GM20000 (cell line): ENCODE data around the gene PACS1.

ENCODE experiments used
- DNase-seq: peaks from one replicate; pipeline ENCODE4 v3.0.0; 2012; ENCODE audit warnings: low spot score
- TF ChIP-seq, protein P1 (sequence below): IDR thresholded peaks from 2 replicates; pipeline ENCODE4 v1.5.1; 2012; ENCODE audit warnings: mild to moderate bottlenecking, control low read depth; ENCODE audit errors: extremely low read depth, missing control alignments

Gene PACS1

DNA sequence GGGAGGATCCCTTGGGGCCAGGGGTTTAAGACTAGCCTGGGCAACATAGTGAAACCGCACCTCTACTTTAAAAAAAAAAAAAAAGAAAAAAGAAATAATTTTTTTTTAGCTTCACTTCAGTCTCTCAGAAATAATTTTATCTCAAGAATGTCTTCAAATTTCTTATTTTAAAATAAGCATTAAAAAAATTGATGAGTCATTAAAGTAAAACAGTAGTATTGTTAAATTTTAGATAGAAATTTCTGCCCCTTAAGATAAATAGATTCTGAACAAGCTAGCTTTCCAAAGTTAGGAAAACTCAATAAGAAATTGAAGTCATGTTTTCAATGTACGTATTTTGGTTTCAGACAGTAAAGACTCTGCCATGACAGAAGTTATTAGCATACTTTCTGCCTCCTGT, 7.7 kb upstream of the PACS1 start:
- TF ChIP-seq, protein P1, sequence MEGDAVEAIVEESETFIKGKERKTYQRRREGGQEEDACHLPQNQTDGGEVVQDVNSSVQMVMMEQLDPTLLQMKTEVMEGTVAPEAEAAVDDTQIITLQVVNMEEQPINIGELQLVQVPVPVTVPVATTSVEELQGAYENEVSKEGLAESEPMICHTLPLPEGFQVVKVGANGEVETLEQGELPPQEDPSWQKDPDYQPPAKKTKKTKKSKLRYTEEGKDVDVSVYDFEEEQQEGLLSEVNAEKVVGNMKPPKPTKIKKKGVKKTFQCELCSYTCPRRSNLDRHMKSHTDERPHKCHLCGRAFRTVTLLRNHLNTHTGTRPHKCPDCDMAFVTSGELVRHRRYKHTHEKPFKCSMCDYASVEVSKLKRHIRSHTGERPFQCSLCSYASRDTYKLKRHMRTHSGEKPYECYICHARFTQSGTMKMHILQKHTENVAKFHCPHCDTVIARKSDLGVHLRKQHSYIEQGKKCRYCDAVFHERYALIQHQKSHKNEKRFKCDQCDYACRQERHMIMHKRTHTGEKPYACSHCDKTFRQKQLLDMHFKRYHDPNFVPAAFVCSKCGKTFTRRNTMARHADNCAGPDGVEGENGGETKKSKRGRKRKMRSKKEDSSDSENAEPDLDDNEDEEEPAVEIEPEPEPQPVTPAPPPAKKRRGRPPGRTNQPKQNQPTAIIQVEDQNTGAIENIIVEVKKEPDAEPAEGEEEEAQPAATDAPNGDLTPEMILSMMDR = no peak
- DNase-seq = no peak

DNA sequence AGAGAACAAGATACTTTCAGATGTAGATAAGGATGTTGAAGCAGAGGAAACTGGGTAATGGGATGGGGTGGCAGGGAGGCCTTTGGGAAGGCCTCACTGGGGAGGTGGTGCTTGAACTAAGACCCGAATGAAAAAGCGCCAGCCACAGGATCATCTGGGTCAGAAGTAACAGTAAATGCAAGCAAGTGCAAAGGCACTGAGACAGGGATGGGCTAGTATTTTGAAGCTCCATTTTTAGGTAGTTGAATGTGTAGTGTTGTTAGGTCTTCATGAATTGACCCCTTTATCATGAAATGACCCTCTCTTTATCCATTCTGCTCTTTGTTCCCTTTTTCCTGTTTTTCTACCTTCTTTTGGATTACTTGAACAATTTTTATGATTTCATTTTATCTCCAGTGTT, 6.2 kb upstream of the PACS1 start:
- TF ChIP-seq, protein P1 = no peak
- DNase-seq = no peak

DNA sequence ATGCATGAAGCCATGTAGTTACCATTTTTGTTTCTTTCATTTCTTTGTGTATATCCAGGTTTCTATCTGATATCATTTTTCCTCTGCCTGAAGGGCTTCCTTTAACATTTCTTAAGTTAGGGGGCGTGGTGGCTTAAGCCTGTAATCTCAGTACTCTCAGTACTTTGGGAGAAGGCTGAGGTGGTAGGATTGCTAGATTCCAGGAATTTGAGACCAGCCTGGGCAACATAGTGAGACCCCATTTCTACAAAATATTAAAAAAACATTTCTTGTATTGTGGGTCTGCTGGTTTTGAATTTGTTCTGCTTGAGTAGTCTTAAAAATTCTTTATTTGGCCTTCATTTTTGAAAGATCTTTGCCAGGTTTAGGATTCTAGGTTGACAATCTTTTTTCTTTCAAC, 5.5 kb upstream of the PACS1 start:
- TF ChIP-seq, protein P1 = no peak
- DNase-seq = no peak

DNA sequence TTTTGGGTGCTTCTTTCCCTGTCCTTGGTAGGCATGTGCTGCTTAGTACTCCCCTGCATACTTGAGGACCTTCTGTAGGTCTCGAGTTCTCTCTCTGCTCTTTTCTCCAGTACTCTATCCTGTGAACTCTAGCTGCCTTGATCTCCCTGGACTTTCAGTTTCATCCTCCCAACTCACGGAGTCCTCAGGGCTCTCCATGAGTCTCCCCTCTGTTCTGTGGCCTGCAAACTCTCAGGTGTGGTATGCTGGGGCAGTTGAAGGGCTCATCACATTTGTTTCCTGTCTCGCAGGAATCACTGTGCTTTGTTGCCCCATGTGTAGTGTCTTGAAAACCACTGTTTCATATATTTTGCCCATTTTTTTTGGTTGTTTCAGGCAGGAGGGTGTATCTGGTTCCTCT, 3.3 kb upstream of the PACS1 start:
- TF ChIP-seq, protein P1 = no peak
- DNase-seq = no peak

DNA sequence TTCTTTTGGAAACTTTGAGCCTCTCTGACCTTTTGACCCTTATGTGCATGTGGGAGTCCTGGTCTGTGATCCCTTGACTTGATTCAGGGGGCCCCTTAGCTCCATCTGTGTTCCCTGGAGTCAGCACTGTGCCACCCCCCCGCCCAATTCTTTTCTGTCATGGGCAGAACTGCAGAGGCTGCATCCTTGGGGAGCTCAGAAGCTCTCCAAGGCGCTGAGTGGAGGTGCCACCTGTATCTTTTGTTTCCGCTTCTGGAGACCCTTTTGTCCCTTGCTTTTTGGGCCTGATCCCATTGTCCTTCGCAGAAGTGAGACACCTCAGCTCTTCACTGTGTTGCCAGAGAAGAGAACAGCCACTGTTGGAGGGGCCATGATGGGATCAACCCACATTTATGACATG, 2.4 kb upstream of the PACS1 start:
- TF ChIP-seq, protein P1 = no peak
- no peak for DNase-seq

DNA sequence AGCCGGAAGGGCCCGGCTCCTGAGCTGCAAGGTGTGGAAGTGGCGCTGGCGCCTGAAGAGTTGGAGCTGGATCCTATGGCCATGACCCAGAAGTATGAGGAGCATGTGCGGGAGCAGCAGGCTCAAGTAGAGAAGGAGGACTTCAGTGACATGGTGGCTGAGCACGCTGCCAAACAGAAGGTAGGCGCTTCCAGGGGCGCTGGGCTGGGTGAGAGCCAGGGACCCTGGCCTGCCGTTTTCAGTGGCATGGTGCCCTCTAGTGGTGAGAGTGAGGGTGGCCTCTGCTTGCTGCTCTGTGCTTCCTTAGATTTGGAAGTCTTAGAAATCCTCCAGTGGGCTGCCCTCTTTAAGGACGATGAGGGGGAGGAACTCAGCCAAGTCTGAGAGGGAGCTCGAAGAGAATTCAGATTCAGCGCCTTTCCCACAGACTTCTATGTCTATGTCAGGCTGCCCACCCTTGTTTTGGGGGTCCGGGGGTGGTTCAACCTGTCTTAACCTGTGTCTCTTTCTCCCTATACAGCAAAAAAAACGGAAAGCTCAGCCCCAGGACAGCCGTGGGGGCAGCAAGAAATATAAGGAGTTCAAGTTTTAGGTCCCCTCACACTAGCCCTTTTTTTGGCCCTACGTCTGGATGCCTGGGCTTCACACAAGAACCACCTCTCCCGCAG, 1.8 kb upstream of the PACS1 start:
- DNase-seq = peak; percentile 72
- TF ChIP-seq, protein P1 = peak; percentile 86

DNA sequence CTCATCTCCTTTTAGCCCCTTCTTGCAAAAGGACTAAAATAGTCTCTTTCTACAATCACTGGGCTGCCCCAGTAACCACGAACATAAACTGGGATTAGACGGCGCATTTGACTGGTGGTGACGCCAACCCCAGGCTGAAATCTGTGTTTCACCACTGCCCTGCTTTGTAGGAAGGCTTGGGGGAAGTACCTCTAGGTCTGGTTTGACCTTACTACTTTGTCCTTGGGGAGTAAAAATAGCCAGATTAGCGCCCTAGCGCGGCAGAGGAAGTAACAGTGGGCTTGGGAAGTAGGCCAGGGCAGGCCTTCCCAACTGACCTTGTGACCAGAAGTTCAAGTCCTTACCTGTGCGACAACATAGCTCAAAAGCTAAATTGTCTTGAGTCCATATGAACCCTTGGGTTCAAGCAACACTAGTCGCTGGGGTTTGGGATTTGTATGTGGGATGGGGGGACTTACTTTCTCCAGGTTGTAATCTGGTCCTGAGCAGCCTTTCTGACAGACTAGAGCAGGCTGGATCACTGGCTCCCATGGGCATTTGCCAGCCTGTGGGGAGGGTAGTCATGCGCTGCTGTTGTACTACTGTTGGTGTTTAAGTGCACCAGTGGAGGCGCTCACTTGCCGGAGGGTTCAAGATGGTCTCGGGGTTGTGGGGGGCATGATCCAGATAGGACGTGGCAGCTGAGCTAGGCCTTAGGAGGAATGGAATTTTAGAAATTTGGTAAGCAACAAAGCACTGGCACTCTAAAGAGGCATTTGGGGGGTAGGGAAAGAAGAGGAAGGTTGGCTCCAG, 953 bp upstream of the PACS1 start:
- TF ChIP-seq, protein P1 = no peak
- DNase-seq = peak; percentile 74
